HepG2 (cell line): ENCODE results near the gene ZNF195. TPM values are rescaled to one million over a fixed set of nuclear protein-coding genes. Genes with fewer than 3 reads are reported as not detected.

Experiments
- ARNTL ChIP-seq: sonication (generic); formaldehyde crosslinking; IDR thresholded peaks from 2 replicates; pipeline ENCODE4 v1.4.0; 2020; ENCODE audit warnings: mild to moderate bottlenecking, missing genetic modification reagents
- ELF1 ChIP-seq: sonication (generic); formaldehyde crosslinking; IDR thresholded peaks from 2 replicates; pipeline ENCODE4 v1.4.0; 2020; ENCODE audit warnings: missing genetic modification reagents
- ESRRA ChIP-seq: sonication (generic); formaldehyde crosslinking; IDR thresholded peaks from 2 replicates; pipeline ENCODE4 v1.5.1; 2020; ENCODE audit warnings: mild to moderate bottlenecking, low read depth, missing genetic modification reagents
- FOXK1 ChIP-seq: sonication (generic); formaldehyde crosslinking; IDR thresholded peaks from 2 replicates; pipeline ENCODE4 v1.4.0; 2020; ENCODE audit warnings: low read depth, missing genetic modification reagents, borderline replicate concordance
- MYC ChIP-seq: sonication (generic); formaldehyde crosslinking; IDR thresholded peaks from 2 replicates; pipeline ENCODE4 v1.9.0; 2021; ENCODE audit warnings: missing genetic modification reagents, borderline replicate concordance
- PHF8 ChIP-seq: sonication (generic); formaldehyde crosslinking; IDR thresholded peaks from 2 replicates; pipeline ENCODE4 v1.5.0; 2020; ENCODE audit warnings: missing genetic modification reagents
- SPEN ChIP-seq: sonication (generic); formaldehyde crosslinking; IDR thresholded peaks from 2 replicates; pipeline ENCODE4 v1.5.1; 2020; ENCODE audit warnings: low read depth, mild to moderate bottlenecking, missing genetic modification reagents
- ZMYM2 ChIP-seq: sonication (generic); formaldehyde crosslinking; IDR thresholded peaks from 2 replicates; pipeline ENCODE4 v1.8.0; 2022; ENCODE audit warnings: mild to moderate bottlenecking, missing genetic modification reagents
- ZNF430 ChIP-seq: sonication (generic); formaldehyde crosslinking; IDR thresholded peaks from 2 replicates; pipeline ENCODE4 v1.9.0; 2021; ENCODE audit warnings: mild to moderate bottlenecking, missing genetic modification reagents
- ZNF605 ChIP-seq: sonication (generic); formaldehyde crosslinking; IDR thresholded peaks from 2 replicates; pipeline ENCODE4 v1.8.0; 2022; ENCODE audit warnings: mild to moderate bottlenecking, missing genetic modification reagents
- ZSCAN21 ChIP-seq: sonication (generic); formaldehyde crosslinking; IDR thresholded peaks from 2 replicates; pipeline ENCODE4 v1.8.0; 2022; ENCODE audit warnings: mild to moderate bottlenecking, missing genetic modification reagents, moderate library complexity, borderline replicate concordance
- polyA plus RNA-seq, 8 experiments: library from polyadenylated mRNA; depleted of rRNA in 3 of 8; stranded (reverse) in 7 of 8; unstranded in 1 of 8; fragments of >200 nt; fragmentation: Illumina TruSeq in 4 of 8; extraction: Trizol in 4 of 8; gene quantifications; 2 replicates each; pipeline versions ENCODE4 v1.2.1 to v1.2.3, GENCODE V29; 2011 to 2016; ENCODE audit warnings: low read depth in 4 of 8, missing spikeins in 1 of 8, mixed read lengths in 1 of 8; ENCODE audit not compliant: insufficient read depth in 1 of 8
- total RNA-seq, 5 experiments: library from RNA; depleted of rRNA; stranded (reverse); fragments of >200 nt; fragmentation: Illumina TruSeq; extraction: Trizol; gene quantifications; 2 replicates each; pipeline ENCODE4 v1.2.3, GENCODE V29; 2016; ENCODE audit warnings: low read depth in 1 of 5
- TF ChIP-seq, protein P1 (sequence below): IDR thresholded peaks from 2 replicates; pipeline ENCODE4 v1.6.1; 2016; ENCODE audit warnings: missing genetic modification reagents, missing compliant biosample characterization
- TF ChIP-seq, protein P2 (sequence below): IDR thresholded peaks from 2 replicates; pipeline ENCODE4 v1.4.0; 2020; ENCODE audit warnings: mild to moderate bottlenecking, missing genetic modification reagents
- TF ChIP-seq, protein P3 (sequence below): IDR thresholded peaks from 2 replicates; pipeline ENCODE4 v1.6.1; 2016
- TF ChIP-seq, protein P4 (sequence below): IDR thresholded peaks from 2 replicates; pipeline ENCODE4 v1.6.1; 2018; ENCODE audit warnings: missing genetic modification reagents, mild to moderate bottlenecking, missing compliant biosample characterization
- TF ChIP-seq, protein P5 (sequence below): sonication (generic); formaldehyde crosslinking; IDR thresholded peaks from 2 replicates; pipeline ENCODE4 v1.5.1; 2020; ENCODE audit warnings: mild to moderate bottlenecking, missing genetic modification reagents, moderate library complexity

Gene ZNF195
- total and polyA plus RNA-seq, 2 of the 13 experiments (the other 11 are each of a cell fraction or from before 2014, with no cell fraction given): 17.3 to 31.4 TPM

DNA sequence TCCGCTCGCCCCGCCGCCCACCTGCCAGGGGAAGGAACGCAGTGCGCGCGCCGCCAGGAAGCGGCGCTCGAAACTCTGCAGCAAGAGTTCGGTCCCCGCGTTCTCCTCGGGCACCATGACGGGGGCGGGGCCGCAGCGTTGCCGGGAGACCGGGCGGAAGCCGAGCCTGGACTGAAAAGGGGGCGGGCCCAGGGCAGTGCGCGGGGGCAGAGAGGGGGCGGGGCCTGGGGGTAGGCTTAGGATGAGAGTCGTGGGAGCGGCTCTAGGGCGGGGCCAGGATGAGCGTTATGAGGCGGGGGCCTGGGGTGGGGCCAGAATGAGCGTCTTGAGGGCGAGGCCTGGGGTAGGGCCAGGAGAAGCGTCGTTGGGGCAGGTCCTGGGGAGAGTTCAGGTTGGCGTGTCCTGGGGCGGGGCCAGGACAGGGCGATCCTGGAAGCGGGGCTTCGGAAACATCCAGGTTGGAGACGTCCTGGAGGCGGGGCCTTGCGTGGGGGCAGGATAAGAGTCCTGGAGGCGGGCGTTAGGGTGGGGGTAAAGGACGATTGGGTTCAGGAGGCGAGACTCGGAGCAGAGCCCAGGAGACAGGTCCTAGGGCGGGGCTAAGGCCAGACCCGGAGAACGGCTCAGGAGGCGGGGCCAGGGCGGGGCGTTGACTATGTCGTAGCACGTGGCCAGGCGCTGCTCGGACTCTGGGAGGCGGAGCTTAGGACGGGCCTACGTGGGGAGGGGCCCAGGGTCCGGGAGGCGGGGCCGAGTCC is 43.6 kb upstream of the ZNF195 start (continued):
- TF ChIP-seq FOXK1 (0 out of 2 replicates have a peak, but pooled peaks have one; percentile 18), MYC (peak; percentile 62; the same call in 1 of the 2 replicates), ZNF605 (CRISPR knock-in tag) (peak; percentile 47; the same call in 1 of the 2 replicates), PHF8 (peak; percentile 40; the same call in 1 of the 2 replicates), ESRRA (CRISPR knock-in tag) (0 out of 2 replicates have a peak, but pooled peaks have one; percentile 1), ELF1 (CRISPR knock-in tag) (0 out of 2 replicates have a peak, but pooled peaks have one; percentile 3), ZNF430 (0 out of 2 replicates have a peak, but pooled peaks have one; percentile 73), SPEN (CRISPR knock-in tag) (0 out of 2 replicates have a peak, but pooled peaks have one; percentile 15), ARNTL (CRISPR knock-in tag) (0 out of 2 replicates have a peak, but pooled peaks have one; percentile 64), ZSCAN21 (CRISPR knock-in tag) (0 out of 2 replicates have a peak, but pooled peaks have one; percentile 25), ZMYM2 (CRISPR knock-in tag) (peak; percentile 69; the same call in 1 of the 2 replicates)
- TF ChIP-seq, protein P1, sequence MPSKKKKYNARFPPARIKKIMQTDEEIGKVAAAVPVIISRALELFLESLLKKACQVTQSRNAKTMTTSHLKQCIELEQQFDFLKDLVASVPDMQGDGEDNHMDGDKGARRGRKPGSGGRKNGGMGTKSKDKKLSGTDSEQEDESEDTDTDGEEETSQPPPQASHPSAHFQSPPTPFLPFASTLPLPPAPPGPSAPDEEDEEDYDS (CRISPR knock-in tag): peak; percentile 43; the same call in 1 of the 2 replicates
- TF ChIP-seq, protein P2, sequence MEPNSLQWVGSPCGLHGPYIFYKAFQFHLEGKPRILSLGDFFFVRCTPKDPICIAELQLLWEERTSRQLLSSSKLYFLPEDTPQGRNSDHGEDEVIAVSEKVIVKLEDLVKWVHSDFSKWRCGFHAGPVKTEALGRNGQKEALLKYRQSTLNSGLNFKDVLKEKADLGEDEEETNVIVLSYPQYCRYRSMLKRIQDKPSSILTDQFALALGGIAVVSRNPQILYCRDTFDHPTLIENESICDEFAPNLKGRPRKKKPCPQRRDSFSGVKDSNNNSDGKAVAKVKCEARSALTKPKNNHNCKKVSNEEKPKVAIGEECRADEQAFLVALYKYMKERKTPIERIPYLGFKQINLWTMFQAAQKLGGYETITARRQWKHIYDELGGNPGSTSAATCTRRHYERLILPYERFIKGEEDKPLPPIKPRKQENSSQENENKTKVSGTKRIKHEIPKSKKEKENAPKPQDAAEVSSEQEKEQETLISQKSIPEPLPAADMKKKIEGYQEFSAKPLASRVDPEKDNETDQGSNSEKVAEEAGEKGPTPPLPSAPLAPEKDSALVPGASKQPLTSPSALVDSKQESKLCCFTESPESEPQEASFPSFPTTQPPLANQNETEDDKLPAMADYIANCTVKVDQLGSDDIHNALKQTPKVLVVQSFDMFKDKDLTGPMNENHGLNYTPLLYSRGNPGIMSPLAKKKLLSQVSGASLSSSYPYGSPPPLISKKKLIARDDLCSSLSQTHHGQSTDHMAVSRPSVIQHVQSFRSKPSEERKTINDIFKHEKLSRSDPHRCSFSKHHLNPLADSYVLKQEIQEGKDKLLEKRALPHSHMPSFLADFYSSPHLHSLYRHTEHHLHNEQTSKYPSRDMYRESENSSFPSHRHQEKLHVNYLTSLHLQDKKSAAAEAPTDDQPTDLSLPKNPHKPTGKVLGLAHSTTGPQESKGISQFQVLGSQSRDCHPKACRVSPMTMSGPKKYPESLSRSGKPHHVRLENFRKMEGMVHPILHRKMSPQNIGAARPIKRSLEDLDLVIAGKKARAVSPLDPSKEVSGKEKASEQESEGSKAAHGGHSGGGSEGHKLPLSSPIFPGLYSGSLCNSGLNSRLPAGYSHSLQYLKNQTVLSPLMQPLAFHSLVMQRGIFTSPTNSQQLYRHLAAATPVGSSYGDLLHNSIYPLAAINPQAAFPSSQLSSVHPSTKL: 0 out of 2 replicates have a peak, but pooled peaks have one; percentile 13
- TF ChIP-seq, protein P3, sequence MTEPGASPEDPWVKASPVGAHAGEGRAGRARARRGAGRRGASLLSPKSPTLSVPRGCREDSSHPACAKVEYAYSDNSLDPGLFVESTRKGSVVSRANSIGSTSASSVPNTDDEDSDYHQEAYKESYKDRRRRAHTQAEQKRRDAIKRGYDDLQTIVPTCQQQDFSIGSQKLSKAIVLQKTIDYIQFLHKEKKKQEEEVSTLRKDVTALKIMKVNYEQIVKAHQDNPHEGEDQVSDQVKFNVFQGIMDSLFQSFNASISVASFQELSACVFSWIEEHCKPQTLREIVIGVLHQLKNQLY (CRISPR knock-in tag): 0 out of 2 replicates have a peak, but pooled peaks have one; percentile 47
- TF ChIP-seq, protein P4, sequence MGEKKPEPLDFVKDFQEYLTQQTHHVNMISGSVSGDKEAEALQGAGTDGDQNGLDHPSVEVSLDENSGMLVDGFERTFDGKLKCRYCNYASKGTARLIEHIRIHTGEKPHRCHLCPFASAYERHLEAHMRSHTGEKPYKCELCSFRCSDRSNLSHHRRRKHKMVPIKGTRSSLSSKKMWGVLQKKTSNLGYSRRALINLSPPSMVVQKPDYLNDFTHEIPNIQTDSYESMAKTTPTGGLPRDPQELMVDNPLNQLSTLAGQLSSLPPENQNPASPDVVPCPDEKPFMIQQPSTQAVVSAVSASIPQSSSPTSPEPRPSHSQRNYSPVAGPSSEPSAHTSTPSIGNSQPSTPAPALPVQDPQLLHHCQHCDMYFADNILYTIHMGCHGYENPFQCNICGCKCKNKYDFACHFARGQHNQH: 0 out of 2 replicates have a peak, but pooled peaks have one; percentile 16
- TF ChIP-seq, protein P5, sequence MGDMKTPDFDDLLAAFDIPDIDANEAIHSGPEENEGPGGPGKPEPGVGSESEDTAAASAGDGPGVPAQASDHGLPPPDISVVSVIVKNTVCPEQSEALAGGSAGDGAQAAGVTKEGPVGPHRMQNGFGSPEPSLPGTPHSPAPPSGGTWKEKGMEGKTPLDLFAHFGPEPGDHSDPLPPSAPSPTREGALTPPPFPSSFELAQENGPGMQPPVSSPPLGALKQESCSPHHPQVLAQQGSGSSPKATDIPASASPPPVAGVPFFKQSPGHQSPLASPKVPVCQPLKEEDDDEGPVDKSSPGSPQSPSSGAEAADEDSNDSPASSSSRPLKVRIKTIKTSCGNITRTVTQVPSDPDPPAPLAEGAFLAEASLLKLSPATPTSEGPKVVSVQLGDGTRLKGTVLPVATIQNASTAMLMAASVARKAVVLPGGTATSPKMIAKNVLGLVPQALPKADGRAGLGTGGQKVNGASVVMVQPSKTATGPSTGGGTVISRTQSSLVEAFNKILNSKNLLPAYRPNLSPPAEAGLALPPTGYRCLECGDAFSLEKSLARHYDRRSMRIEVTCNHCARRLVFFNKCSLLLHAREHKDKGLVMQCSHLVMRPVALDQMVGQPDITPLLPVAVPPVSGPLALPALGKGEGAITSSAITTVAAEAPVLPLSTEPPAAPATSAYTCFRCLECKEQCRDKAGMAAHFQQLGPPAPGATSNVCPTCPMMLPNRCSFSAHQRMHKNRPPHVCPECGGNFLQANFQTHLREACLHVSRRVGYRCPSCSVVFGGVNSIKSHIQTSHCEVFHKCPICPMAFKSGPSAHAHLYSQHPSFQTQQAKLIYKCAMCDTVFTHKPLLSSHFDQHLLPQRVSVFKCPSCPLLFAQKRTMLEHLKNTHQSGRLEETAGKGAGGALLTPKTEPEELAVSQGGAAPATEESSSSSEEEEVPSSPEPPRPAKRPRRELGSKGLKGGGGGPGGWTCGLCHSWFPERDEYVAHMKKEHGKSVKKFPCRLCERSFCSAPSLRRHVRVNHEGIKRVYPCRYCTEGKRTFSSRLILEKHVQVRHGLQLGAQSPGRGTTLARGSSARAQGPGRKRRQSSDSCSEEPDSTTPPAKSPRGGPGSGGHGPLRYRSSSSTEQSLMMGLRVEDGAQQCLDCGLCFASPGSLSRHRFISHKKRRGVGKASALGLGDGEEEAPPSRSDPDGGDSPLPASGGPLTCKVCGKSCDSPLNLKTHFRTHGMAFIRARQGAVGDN (CRISPR knock-in tag): peak; percentile 72
